GM18517 (cell line): ENCODE measurements around the gene CHRNA9.

Experiments
- ATAC-seq: cut with Tn5 transposase; IDR thresholded peaks from one replicate; pipeline ENCODE4 v1.9.1; 2021; ENCODE audit warnings: mild to moderate bottlenecking, moderate library complexity; ENCODE audit not compliant: unreplicated experiment

Gene CHRNA9

GRCh38 chr4:40337051-40337450 is 1.9 kb downstream of the CHRNA9 start:
- no peak for ATAC-seq

GRCh38 chr4:40337523-40337922 is 2.4 kb downstream of the CHRNA9 start:
- no peak for ATAC-seq

- no peak for ATAC-seq
Measured at GRCh38 chr4:40340030-40340429, 4.9 kb downstream of the CHRNA9 start.

GRCh38 chr4:40347472-40347871 is 12.3 kb downstream of the CHRNA9 start:
- no peak for ATAC-seq

- ATAC-seq, result no peak
Measured at GRCh38 chr4:40348000-40348399, 12.9 kb downstream of the CHRNA9 start.

- ATAC-seq, result no peak
Measured at GRCh38 chr4:40349561-40350198, 14.5 kb downstream of the CHRNA9 start.

GRCh38 chr4:40350627-40351227 is 15.6 kb downstream of the CHRNA9 start:
- no peak for ATAC-seq

GRCh38 chr4:40354158-40354557 is 19.0 kb downstream of the CHRNA9 start:
- no peak for ATAC-seq

GRCh38 chr4:40355131-40355530 is 20.0 kb downstream of the CHRNA9 start:
- no peak for ATAC-seq

GRCh38 chr4:40357738-40358137 is 22.6 kb downstream of the CHRNA9 start:
- ATAC-seq, result no peak

GRCh38 chr4:40361338-40361737 is 26.2 kb downstream of the CHRNA9 start:
- ATAC-seq, result no peak

- no peak for ATAC-seq
Measured at GRCh38 chr4:40363382-40363920, 28.3 kb downstream of the CHRNA9 start.

GRCh38 chr4:40363945-40364344 is 28.8 kb downstream of the CHRNA9 start:
- no peak for ATAC-seq

- no peak for ATAC-seq
Measured at GRCh38 chr4:40365766-40366165, 30.6 kb downstream of the CHRNA9 start.

GRCh38 chr4:40367451-40367850 is 32.3 kb downstream of the CHRNA9 start:
- no peak for ATAC-seq

- ATAC-seq, result peak; percentile 60
Measured at GRCh38 chr4:40369437-40370274, 34.5 kb downstream of the CHRNA9 start.

GRCh38 chr4:40372651-40373050 is 37.5 kb downstream of the CHRNA9 start:
- ATAC-seq, result no peak

GRCh38 chr4:40373636-40374035 is 38.5 kb downstream of the CHRNA9 start:
- ATAC-seq, result no peak

- no peak for ATAC-seq
Measured at GRCh38 chr4:40375095-40375494, 40.0 kb downstream of the CHRNA9 start.

- ATAC-seq, result no peak
Measured at GRCh38 chr4:40375620-40376019, 40.5 kb downstream of the CHRNA9 start.

GRCh38 chr4:40377512-40378365 is 42.6 kb downstream of the CHRNA9 start:
- ATAC-seq, result no peak
